SK-N-SH treated with all-trans-retinoic acid at 6 μM for 48 hours (cell line): Measurements from ENCODE around the gene HPGDS.
"Not testable (repeated sequence)": the region's sequence is repeated elsewhere in the genome, so short reads cannot be mapped to it uniquely, and the experiment has no call there.

Source experiments
- ATAC-seq: fragments of 200-7000 bp; cut with Tn5 transposase; 3 replicates; pipeline ENCODE4 v1.9.1; 2020; ENCODE audit warnings: mild to moderate bottlenecking, moderate library complexity
- ARNTL ChIP-seq: fragments of 450-650 bp; formaldehyde crosslinking; IDR thresholded peaks from 2 replicates; pipeline ENCODE4 v1.5.0; 2020; ENCODE audit warnings: low read depth, mild to moderate bottlenecking, moderate library complexity, borderline replicate concordance
- BACH2 ChIP-seq: fragments of 250-450 bp; sonication (Bioruptor Pico); IDR thresholded peaks from 2 replicates; pipeline ENCODE4 v1.9.0; 2021; ENCODE audit warnings: mild to moderate bottlenecking, borderline replicate concordance
- CREB5 ChIP-seq: fragments of 250-450 bp; sonication (Bioruptor Pico); IDR thresholded peaks from 2 replicates; pipeline ENCODE4 v1.5.1; 2020; ENCODE audit warnings: low read depth, mild to moderate bottlenecking, moderate library complexity
- CSDC2 ChIP-seq: fragments of 250-450 bp; sonication (Bioruptor Pico); IDR thresholded peaks from 2 replicates; pipeline ENCODE4 v1.5.0; 2020; ENCODE audit warnings: mild to moderate bottlenecking, moderate library complexity
- ESRRG ChIP-seq: fragments of 250-450 bp; sonication (Bioruptor Pico); IDR thresholded peaks from 2 replicates; pipeline ENCODE4 v1.6.1; 2021; ENCODE audit warnings: mild to moderate bottlenecking
- GLIS3 ChIP-seq: fragments of 250-450 bp; sonication (Bioruptor Pico); IDR thresholded peaks from 2 replicates; pipeline ENCODE4 v1.5.0; 2020; ENCODE audit warnings: mild to moderate bottlenecking, moderate library complexity
- ISL1 ChIP-seq: fragments of 250-450 bp; sonication (Bioruptor Pico); IDR thresholded peaks from 2 replicates; pipeline ENCODE4 v2.1.2; 2022; ENCODE audit warnings: mild to moderate bottlenecking, moderate library complexity
- OSR1 ChIP-seq: fragments of 250-450 bp; sonication (Bioruptor Pico); IDR thresholded peaks from 2 replicates; pipeline ENCODE4 v1.8.0; 2022; ENCODE audit warnings: moderate library complexity, mild to moderate bottlenecking, inconsistent platforms
- PATZ1 ChIP-seq: fragments of 250-450 bp; sonication (Bioruptor Pico); IDR thresholded peaks from 2 replicates; pipeline ENCODE4 v1.8.0; 2020; ENCODE audit warnings: mild to moderate bottlenecking, moderate library complexity, borderline replicate concordance
- POU6F1 ChIP-seq: fragments of 250-450 bp; sonication (Bioruptor Pico); IDR thresholded peaks from 2 replicates; pipeline ENCODE4 v1.8.0; 2021; ENCODE audit warnings: low read depth, mild to moderate bottlenecking, moderate library complexity, borderline replicate concordance
- RARB ChIP-seq: fragments of 250-450 bp; sonication (Bioruptor Pico); IDR thresholded peaks from 2 replicates; pipeline ENCODE4 v1.8.0; 2021; ENCODE audit warnings: mild to moderate bottlenecking, moderate library complexity
- SNAI2 ChIP-seq: fragments of 250-450 bp; sonication (Bioruptor Pico); IDR thresholded peaks from 2 replicates; pipeline ENCODE4 v1.5.0; 2020; ENCODE audit warnings: mild to moderate bottlenecking, moderate library complexity
- TCF4 ChIP-seq: fragments of 250-450 bp; sonication (Bioruptor Pico); IDR thresholded peaks from 2 replicates; pipeline ENCODE4 v1.8.0; 2021; ENCODE audit warnings: mild to moderate bottlenecking, moderate library complexity, borderline replicate concordance
- TOX ChIP-seq: fragments of 250-450 bp; sonication (Bioruptor Pico); IDR thresholded peaks from 2 replicates; pipeline ENCODE4 v1.8.0; 2021; ENCODE audit warnings: mild to moderate bottlenecking, moderate library complexity, borderline replicate concordance
- TSHZ2 ChIP-seq: fragments of 250-450 bp; sonication (Bioruptor Pico); IDR thresholded peaks from 2 replicates; pipeline ENCODE4 v1.5.0; 2020; ENCODE audit warnings: mild to moderate bottlenecking, moderate library complexity
- ZC3H10 ChIP-seq: fragments of 250-450 bp; sonication (Bioruptor Pico); IDR thresholded peaks from 2 replicates; pipeline ENCODE4 v1.5.1; 2021; ENCODE audit warnings: mild to moderate bottlenecking, moderate library complexity
- ZFP3 ChIP-seq: fragments of 250-450 bp; sonication (Bioruptor Pico); IDR thresholded peaks from 2 replicates; pipeline ENCODE4 v1.5.0; 2020; ENCODE audit warnings: mild to moderate bottlenecking, moderate library complexity
- ZFP30 ChIP-seq: fragments of 450-650 bp; formaldehyde crosslinking; IDR thresholded peaks from 2 replicates; pipeline ENCODE4 v1.5.0; 2022; ENCODE audit warnings: mild to moderate bottlenecking, moderate library complexity
- ZNF565 ChIP-seq: fragments of 450-650 bp; formaldehyde crosslinking; conservative IDR thresholded peaks from 2 replicates; pipeline ENCODE4 v1.5.0; 2020; ENCODE audit warnings: low read depth, mild to moderate bottlenecking, moderate library complexity
- ZNF70 ChIP-seq: fragments of 450-650 bp; formaldehyde crosslinking; IDR thresholded peaks from 2 replicates; pipeline ENCODE4 v1.5.0; 2020; ENCODE audit warnings: mild to moderate bottlenecking, moderate library complexity
- ZNF8 ChIP-seq: fragments of 450-650 bp; formaldehyde crosslinking; IDR thresholded peaks from 2 replicates; pipeline ENCODE4 v1.5.0; 2020; ENCODE audit warnings: mild to moderate bottlenecking, moderate library complexity

The HPGDS gene

GRCh38 chr4:94302191-94302590 is 40.4 kb downstream of the HPGDS start:
- TF ChIP-seq BACH2 = no peak
- TF ChIP-seq CREB5 (CRISPR knock-in tag) = no peak
- no peak for TF ChIP-seq ZNF70
- no peak for TF ChIP-seq PATZ1 (CRISPR knock-in tag)
- TF ChIP-seq ISL1 (CRISPR knock-in tag) = no peak
- TF ChIP-seq ARNTL (CRISPR knock-in tag) = no peak
- no peak for TF ChIP-seq TCF4 (CRISPR knock-in tag)
- no peak for TF ChIP-seq OSR1 (CRISPR knock-in tag)
- no peak for TF ChIP-seq ZC3H10 (CRISPR knock-in tag)
- TF ChIP-seq ZFP3 (CRISPR knock-in tag) = no peak
- no peak for TF ChIP-seq GLIS3 (CRISPR knock-in tag)
- TF ChIP-seq RARB = no peak
- no peak for TF ChIP-seq POU6F1 (CRISPR knock-in tag)
- no peak for TF ChIP-seq TSHZ2 (CRISPR knock-in tag)
- TF ChIP-seq ESRRG (CRISPR knock-in tag) = no peak
- TF ChIP-seq CSDC2 (CRISPR knock-in tag) = no peak
- TF ChIP-seq ZNF8 = no peak
- ATAC-seq = no peak

- ATAC-seq = no peak
- TF ChIP-seq CREB5 (CRISPR knock-in tag) = no peak
- no peak for TF ChIP-seq TCF4 (CRISPR knock-in tag)
- no peak for TF ChIP-seq PATZ1 (CRISPR knock-in tag)
- no peak for TF ChIP-seq ARNTL (CRISPR knock-in tag)
- no peak for TF ChIP-seq ESRRG (CRISPR knock-in tag)
- no peak for TF ChIP-seq ZNF565 (CRISPR knock-in tag)
- no peak for TF ChIP-seq SNAI2 (CRISPR knock-in tag)
- TF ChIP-seq ZFP30 (CRISPR knock-in tag) = no peak
- no peak for TF ChIP-seq ZNF8
- TF ChIP-seq TSHZ2 (CRISPR knock-in tag) = no peak
- no peak for TF ChIP-seq TOX (CRISPR knock-in tag)
- TF ChIP-seq GLIS3 (CRISPR knock-in tag) = no peak
These were observed 43.8 kb downstream of the HPGDS start for GRCh38 chr4:94298725-94299252.

GRCh38 chr4:94295473-94295872 is 47.2 kb downstream of the HPGDS start:
- ATAC-seq = not testable (repeated sequence)

- ATAC-seq = not testable (repeated sequence)
These were observed 48.7 kb downstream of the HPGDS start for GRCh38 chr4:94293981-94294380.
